ENCODE measurements around the gene CDC14B.
"Not testable (repeated sequence)": the region's sequence is repeated elsewhere in the genome, so short reads cannot be mapped to it uniquely, and the experiment has no call there.

The CDC14B gene

DNA sequence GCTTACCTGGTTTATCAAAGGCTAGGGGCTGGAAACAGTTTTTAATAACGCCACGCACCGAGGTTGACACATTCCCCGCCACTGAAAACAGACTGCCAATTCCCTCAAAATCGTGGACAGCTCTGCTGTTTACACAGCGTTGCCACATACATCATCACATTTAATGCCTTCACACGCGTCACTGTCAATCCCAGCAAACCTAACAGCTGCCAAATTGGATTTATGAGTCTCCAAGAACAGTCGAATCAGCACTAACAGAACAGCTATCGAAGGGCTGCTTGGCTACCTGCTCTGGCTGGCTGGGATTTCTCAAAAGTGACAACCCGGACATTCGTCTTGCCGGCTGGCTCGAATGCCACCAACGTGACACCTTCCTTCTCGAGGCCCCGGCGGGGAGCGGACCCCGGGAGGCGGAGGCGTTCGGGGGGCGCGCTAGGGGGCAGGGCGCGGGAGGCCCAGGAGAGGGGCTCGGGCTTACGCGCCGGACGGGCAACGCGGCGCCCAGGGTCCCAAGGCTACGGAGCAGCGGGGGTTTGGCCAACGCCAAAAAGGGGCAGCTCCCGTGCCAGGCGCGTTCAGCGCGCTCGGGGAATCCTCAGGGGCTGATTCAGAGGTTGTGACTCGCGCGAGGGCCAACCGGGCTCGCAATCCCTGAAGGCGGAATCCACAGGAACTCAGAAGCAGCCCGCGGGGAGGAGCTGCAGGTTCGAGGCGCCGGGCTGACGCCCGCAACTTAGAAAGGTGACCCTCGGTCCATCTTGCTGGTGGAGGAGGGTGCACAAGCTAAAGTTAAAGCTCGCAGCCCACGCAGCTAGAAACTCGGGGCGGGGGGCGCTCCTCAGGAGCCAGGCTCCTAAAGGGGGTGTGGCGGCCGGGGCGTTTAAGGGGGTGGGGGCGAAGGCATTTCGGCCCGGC, 1.2 kb downstream of the CDC14B start:
- no peak for TF ChIP-seq POLR2AphosphoS5 (IDR thresholded peaks at IDR 0.05; ENCODE audit: borderline replicate concordance, low read depth, low read length)
- no peak for TF ChIP-seq EZH2 (IDR thresholded peaks at IDR 0.05)
- no peak for TF ChIP-seq FOXP2 (optimal IDR thresholded peaks at IDR 0.05; ENCODE audit: control extremely low read depth, extremely low read length, insufficient read depth)
- Histone ChIP-seq H3K36me3 (ENCODE audit: insufficient read depth, low read length) (no peaks in the 10 kb centered on the region), H3K4me3 (peak overlapping the region; percentile 82), H3K9ac (ENCODE audit: insufficient read length) (peak overlapping the region; percentile 81), H3K9me3 (ENCODE audit: low read depth, low read length) (no peaks in the 10 kb centered on the region), H3K27ac (peak overlapping the region; percentile 50; the same call in 1 of the 2 replicates)
- no peak for DNase-seq (ENCODE audit: low read depth, low spot score)

DNA sequence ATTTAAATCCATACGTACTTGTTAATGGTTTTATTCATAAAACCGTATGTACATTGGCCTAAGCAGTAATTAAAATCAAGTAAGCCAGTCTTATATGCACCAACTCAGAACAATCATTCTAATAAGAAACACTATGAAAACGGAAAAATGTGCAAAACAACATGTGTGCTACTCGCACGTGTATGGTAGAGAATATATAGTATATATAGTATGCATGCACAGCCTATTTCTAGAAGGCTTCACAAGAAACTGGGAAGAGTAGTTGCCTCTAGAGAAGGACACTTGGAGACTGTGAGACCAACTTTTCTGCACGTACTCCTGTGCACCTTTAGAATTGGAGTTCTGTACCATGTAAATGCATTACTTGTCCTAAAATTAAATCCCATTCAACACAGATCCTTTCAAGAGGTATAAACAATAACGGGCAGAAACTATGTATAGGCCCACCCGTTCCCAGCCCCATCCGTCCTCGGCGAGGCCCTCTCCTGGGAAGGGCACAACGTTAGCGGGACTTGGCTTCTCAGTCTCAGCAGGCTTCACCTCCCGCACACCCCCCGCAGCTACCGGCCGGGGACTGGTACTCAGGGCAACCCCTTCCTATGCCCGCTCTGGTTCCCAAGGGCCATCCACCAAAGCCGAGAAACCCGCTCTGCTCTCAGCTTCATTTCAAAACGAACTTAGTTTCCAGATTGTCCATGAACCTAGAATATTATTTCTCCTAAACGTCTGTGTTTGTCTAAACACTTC, 2.0 kb downstream of the CDC14B start:
- H3K36me3 ChIP-seq (ENCODE audit: insufficient read depth, low read length) = no peaks in the 10 kb centered on the region
- H3K27ac ChIP-seq = peak overlapping the region; percentile 7; the same call in 1 of the 2 replicates
- H3K9ac ChIP-seq (ENCODE audit: insufficient read length) = peak overlapping the region; percentile 81
- no peak for TF ChIP-seq EZH2 (IDR thresholded peaks at IDR 0.05)
- TF ChIP-seq POLR2AphosphoS5 (IDR thresholded peaks at IDR 0.05; ENCODE audit: borderline replicate concordance, low read depth, low read length) = no peak
- TF ChIP-seq FOXP2 (optimal IDR thresholded peaks at IDR 0.05; ENCODE audit: control extremely low read depth, extremely low read length, insufficient read depth) = no peak
- H3K9me3 ChIP-seq (ENCODE audit: low read depth, low read length) = no peaks in the 10 kb centered on the region
- no peak for DNase-seq (ENCODE audit: low read depth, low spot score)
- peak overlapping the region; percentile 82 for H3K4me3 ChIP-seq

DNA sequence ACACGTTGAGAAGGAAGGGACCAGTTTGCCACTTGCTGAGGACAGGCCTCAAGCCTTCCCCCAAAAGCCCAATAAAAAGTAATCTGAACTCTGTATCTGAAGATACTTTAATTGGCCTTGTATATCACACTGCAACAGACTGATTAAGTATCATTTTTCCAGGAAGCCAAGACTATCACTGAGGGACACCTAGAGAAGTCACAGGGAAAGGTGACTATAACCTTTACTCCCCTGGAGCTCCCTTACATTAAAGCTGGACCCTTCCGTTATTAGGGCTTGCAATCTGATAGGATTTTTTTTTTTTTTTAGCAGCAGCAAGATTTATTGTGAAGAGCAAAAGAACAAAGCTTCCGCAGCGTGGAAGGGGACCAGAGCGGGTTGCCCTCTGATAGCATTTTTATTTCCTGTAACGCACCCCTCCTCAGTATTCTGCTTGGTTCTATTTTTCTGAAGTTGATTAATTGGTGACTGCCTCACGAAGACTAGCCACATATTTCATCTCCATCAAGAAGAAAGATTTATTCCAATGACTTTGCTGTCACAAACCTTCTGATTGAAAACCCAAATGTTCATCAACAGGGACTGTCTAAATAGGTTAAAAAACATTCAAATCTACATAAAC, 2.7 kb downstream of the CDC14B start:
- Histone ChIP-seq H3K9me3 (ENCODE audit: low read depth, low read length) (no peaks in the 10 kb centered on the region), H3K4me3 (peak overlapping the region; percentile 82), H3K9ac (ENCODE audit: insufficient read length) (no peak overlapping the region), H3K27ac (peak overlapping the region; percentile 7; the same call in 1 of the 2 replicates), H3K36me3 (ENCODE audit: insufficient read depth, low read length) (no peaks in the 10 kb centered on the region)
- no peak for TF ChIP-seq POLR2AphosphoS5 (IDR thresholded peaks at IDR 0.05; ENCODE audit: borderline replicate concordance, low read depth, low read length)
- no peak for TF ChIP-seq FOXP2 (optimal IDR thresholded peaks at IDR 0.05; ENCODE audit: control extremely low read depth, extremely low read length, insufficient read depth)
- no peak for DNase-seq (ENCODE audit: low read depth, low spot score)

DNA sequence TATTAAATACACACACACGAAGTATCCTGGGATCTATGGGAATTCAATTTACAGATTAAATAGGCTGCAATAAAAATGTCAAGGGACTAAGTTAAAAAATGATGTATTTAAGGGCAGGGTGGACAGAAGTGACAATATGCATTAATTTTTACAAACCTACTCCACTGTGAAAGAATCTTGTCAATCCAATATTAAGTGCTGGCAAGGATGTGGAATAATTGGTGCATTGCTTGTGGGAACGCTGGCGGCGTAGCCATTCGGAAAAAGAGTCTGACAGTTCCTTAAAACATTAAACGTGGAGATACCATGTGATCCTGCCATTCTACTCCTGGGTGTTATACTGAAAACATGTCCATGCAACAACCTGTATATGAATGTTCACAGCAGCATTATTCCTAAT, 4.2 kb downstream of the CDC14B start:
- no peak for DNase-seq (ENCODE audit: low read depth, low spot score)
- TF ChIP-seq EZH2 (IDR thresholded peaks at IDR 0.05) (no peak), FOXP2 (optimal IDR thresholded peaks at IDR 0.05; ENCODE audit: control extremely low read depth, extremely low read length, insufficient read depth) (no peak), POLR2AphosphoS5 (IDR thresholded peaks at IDR 0.05; ENCODE audit: borderline replicate concordance, low read depth, low read length) (no peak)
- Histone ChIP-seq H3K9ac (ENCODE audit: insufficient read length) (no peak overlapping the region), H3K9me3 (ENCODE audit: low read depth, low read length) (no peaks in the 10 kb centered on the region), H3K27ac (no peak overlapping the region; the same call in 1 of the 2 replicates), H3K4me3 (no peak overlapping the region), H3K36me3 (ENCODE audit: insufficient read depth, low read length) (no peaks in the 10 kb centered on the region)

DNA sequence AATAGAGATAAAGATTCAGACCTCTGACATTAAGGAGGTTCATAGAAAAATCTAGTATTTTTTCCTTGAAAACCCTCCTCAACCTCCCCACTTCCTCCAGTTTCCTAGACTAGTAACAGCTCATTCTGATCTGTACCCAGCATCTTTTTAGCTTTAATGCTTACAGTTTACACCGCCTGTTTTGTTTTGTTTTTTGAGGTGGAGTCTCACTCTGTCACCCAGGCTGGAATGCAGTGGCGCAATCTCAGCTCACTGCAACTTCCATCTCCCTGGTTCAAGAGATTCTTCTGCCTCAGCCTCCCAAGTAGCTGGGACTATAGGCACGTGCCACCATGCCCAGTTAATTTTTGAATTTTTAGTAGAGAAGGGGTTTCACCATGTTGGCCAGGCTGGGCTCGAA, 5.0 kb downstream of the CDC14B start:
- not testable (repeated sequence) for H3K36me3 ChIP-seq (ENCODE audit: insufficient read depth, low read length); DNase-seq (ENCODE audit: low read depth, low spot score); H3K9me3 ChIP-seq (ENCODE audit: low read depth, low read length); H3K9ac ChIP-seq (ENCODE audit: insufficient read length); H3K4me3 ChIP-seq
- peak overlapping the region; percentile 58 for H3K27ac ChIP-seq

DNA sequence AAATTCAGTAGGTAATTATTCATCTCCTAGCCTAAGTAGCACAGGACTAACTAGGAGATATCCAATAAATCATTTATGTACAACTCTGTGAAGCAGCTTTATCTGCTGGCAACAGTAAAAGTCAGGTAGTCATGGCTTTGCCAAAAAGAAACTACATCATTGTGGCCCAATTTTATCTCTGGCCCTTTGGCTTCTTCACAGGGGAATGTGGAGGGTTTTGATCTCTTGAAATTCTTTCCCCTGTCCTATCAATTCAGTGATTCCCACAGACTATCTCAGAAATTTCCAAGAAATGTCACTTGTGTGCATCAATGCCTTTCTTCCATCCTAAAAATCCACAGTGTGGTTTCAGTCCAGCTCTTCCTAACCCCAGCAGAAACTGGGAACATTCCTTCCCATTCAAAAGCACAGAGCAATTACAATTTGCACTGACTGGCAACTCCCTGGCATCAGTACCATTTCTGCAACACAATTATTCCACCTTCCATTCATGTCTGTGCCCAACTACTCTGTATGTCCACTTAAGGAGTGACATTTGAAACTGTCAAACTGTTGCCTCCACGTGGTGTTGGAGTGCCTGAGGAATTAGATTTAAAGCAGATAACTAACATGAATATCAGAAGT, 6.6 kb downstream of the CDC14B start:
- Histone ChIP-seq H3K27ac (peak overlapping the region; percentile 58), H3K9me3 (ENCODE audit: low read depth, low read length) (no peaks in the 10 kb centered on the region), H3K9ac (ENCODE audit: insufficient read length) (no peak overlapping the region), H3K4me3 (peak overlapping the region; percentile 75), H3K36me3 (ENCODE audit: insufficient read depth, low read length) (no peaks in the 10 kb centered on the region)
- TF ChIP-seq FOXP2 (optimal IDR thresholded peaks at IDR 0.05; ENCODE audit: control extremely low read depth, extremely low read length, insufficient read depth) = no peak
- no peak for DNase-seq (ENCODE audit: low read depth, low spot score)

DNA sequence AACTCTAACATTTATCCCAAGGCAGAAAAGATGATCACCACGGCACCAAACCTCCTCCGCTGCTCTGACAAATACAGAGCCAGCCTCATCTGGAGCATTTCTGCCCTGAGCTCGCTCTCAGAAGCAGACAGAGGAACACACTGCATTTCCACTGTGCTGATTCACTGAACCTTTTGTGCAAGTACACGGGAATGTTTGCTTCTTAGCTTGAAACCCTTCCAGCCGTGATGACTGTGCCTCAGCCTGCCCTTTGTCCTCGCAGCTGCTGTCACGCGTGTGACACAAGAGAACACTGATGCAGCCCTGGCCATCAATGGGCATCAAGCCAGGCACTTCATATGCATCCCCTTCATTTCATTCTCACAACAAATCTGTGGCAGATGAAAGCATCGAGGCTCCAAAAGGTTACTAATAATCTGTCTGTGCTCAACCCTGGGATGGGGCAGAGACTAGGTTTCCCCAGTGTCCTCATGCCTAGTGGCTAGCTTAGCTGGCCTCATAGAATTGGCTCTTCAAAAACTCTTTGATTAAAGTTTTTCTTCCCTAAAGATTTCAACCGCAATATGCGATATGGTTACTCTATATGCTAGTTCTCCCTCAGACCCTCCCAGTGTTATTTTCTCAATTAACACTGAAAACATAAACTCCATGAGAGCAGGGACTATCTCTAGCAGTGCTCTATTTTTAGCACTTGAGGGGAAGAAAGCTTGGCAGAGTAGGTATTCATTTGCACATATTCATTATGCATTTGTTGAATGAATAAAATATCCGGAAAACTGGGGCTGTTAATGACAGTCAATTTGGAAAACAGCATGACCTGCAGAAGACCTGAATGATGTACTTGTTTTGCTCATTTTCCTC, 7.3 kb downstream of the CDC14B start:
- no peaks in the 10 kb centered on the region for H3K36me3 ChIP-seq (ENCODE audit: insufficient read depth, low read length)
- no peak for TF ChIP-seq EZH2 (IDR thresholded peaks at IDR 0.05)
- TF ChIP-seq FOXP2 (optimal IDR thresholded peaks at IDR 0.05; ENCODE audit: control extremely low read depth, extremely low read length, insufficient read depth) = peak; percentile 19
- no peak for TF ChIP-seq POLR2AphosphoS5 (IDR thresholded peaks at IDR 0.05; ENCODE audit: borderline replicate concordance, low read depth, low read length)
- peak overlapping the region; percentile 54 for H3K9ac ChIP-seq (ENCODE audit: insufficient read length)
- no peaks in the 10 kb centered on the region for H3K9me3 ChIP-seq (ENCODE audit: low read depth, low read length)
- peak overlapping the region; percentile 58 for H3K27ac ChIP-seq
- H3K4me3 ChIP-seq = peak overlapping the region; percentile 75
- no peak for DNase-seq (ENCODE audit: low read depth, low spot score)

Data from SK-N-MC (cell line).